CD4-positive, alpha-beta memory T cell (primary cell): Measurements from ENCODE around the gene ARHGAP1. TPM values are rescaled to one million over a fixed set of nuclear protein-coding genes. Genes with fewer than 3 reads are reported as not detected.
A peak's percentile ranks its signal among the peaks of the same experiment; 100 is the strongest.

Source experiments
- CTCF ChIA-PET: fragments of 350-600 bp; sonication (Branson Sonifier 250); formaldehyde crosslinking; loops from one replicate; lab custom pipeline; 2021; ENCODE audit warnings: inconsistent platforms; ENCODE audit not compliant: partially characterized antibody; lab: Charles Lee
- POLR2A ChIA-PET: fragments of 350-600 bp; sonication (Branson Sonifier 250); formaldehyde crosslinking; loops from one replicate; lab custom pipeline; 2021; ENCODE audit not compliant: partially characterized antibody; lab: Charles Lee
- DNase-seq, 5 donors: peaks; one replicate each; pipeline versions ENCODE4 v3.0.0 to v3.0.0-alpha.2; 2020 to 2022; ENCODE audit warnings: mixed read lengths in 1 of 5
- H3K27ac ChIP-seq: one replicate; pipeline ENCODE4 v1.7.0; 2013; ENCODE audit warnings: low read depth, low read length
- H3K27me3 ChIP-seq: 2 replicates; pipeline ENCODE4 v1.7.0; 2013; ENCODE audit warnings: mild to moderate bottlenecking, low read length, moderate library complexity; ENCODE audit not compliant: insufficient read depth
- H3K36me3 ChIP-seq: 2 replicates; pipeline ENCODE4 v1.7.0; 2013; ENCODE audit warnings: mild to moderate bottlenecking, low read length, moderate library complexity; ENCODE audit not compliant: insufficient read depth
- H3K4me1 ChIP-seq: 2 replicates; pipeline ENCODE4 v1.7.0; 2013; ENCODE audit warnings: mild to moderate bottlenecking, low read length, moderate library complexity; ENCODE audit not compliant: insufficient read depth
- H3K4me3 ChIP-seq, 2 donors: one replicate each; pipeline ENCODE4 v1.7.0; 2013; ENCODE audit warnings: low read length in 2 of 2, mild to moderate bottlenecking in 1 of 2
- H3K9me3 ChIP-seq, 2 donors: one replicate each; pipeline ENCODE4 v1.7.0; 2013; ENCODE audit warnings: low read length in 2 of 2, control low read depth in 1 of 2; ENCODE audit not compliant: control insufficient read depth in 1 of 2
- H3K27ac Mint-ChIP-seq, 7 donors: one replicate each; pipeline ENCODE4 v1.8.0; 2020 to 2021; ENCODE audit warnings: mixed read lengths in 7 of 7, mild to moderate bottlenecking in 6 of 7, inconsistent platforms in 3 of 7, moderate library complexity in 3 of 7
- H3K27me3 Mint-ChIP-seq, 2 donors: one replicate each; pipeline ENCODE4 v1.8.0; 2020 to 2021; ENCODE audit warnings: mixed read lengths in 2 of 2
- H3K36me3 Mint-ChIP-seq, 2 donors: one replicate each; pipeline ENCODE4 v1.8.0; 2020 to 2021; ENCODE audit warnings: mixed read lengths in 2 of 2, inconsistent platforms in 1 of 2, mild to moderate bottlenecking in 1 of 2
- H3K4me1 Mint-ChIP-seq, 4 donors: one replicate each; pipeline ENCODE4 v1.8.0; 2020 to 2021; ENCODE audit warnings: mixed read lengths in 4 of 4, mild to moderate bottlenecking in 1 of 4
- H3K4me3 Mint-ChIP-seq, 8 donors: one replicate each; pipeline ENCODE4 v1.8.0; 2020 to 2021; ENCODE audit warnings: mixed read lengths in 8 of 8, mild to moderate bottlenecking in 7 of 8, moderate library complexity in 6 of 8, inconsistent platforms in 3 of 8
- H3K9me3 Mint-ChIP-seq, 8 donors: one replicate each; pipeline ENCODE4 v1.8.0; 2020 to 2021; ENCODE audit warnings: mixed read lengths in 8 of 8, mild to moderate bottlenecking in 5 of 8, inconsistent platforms in 3 of 8, moderate library complexity in 1 of 8
- intact Hi-C: fragments of 100-400 bp; cut with micrococcal nuclease; formaldehyde crosslinking; loops from one replicate; pipeline ENCODE4 v1.15.1; 2023
- polyA plus RNA-seq, 2 donors: library from polyadenylated mRNA; unstranded; fragments of 300-500 nt; fragmentation: Illumina TruSeq; gene quantifications; one replicate each; pipeline ENCODE4 v1.2.3, GENCODE V29; 2021
- total RNA-seq, 2 experiments: library from RNA; stranded (reverse); gene quantifications; one replicate each; pipeline ENCODE4 v1.2.3, GENCODE V29; 2021

Gene ARHGAP1
- total RNA-seq (10 to 100 TPM; 61.3 to 72.2 TPM), polyA plus RNA-seq (10 to 100 TPM; 39.0 to 85.8 TPM)

DNA sequence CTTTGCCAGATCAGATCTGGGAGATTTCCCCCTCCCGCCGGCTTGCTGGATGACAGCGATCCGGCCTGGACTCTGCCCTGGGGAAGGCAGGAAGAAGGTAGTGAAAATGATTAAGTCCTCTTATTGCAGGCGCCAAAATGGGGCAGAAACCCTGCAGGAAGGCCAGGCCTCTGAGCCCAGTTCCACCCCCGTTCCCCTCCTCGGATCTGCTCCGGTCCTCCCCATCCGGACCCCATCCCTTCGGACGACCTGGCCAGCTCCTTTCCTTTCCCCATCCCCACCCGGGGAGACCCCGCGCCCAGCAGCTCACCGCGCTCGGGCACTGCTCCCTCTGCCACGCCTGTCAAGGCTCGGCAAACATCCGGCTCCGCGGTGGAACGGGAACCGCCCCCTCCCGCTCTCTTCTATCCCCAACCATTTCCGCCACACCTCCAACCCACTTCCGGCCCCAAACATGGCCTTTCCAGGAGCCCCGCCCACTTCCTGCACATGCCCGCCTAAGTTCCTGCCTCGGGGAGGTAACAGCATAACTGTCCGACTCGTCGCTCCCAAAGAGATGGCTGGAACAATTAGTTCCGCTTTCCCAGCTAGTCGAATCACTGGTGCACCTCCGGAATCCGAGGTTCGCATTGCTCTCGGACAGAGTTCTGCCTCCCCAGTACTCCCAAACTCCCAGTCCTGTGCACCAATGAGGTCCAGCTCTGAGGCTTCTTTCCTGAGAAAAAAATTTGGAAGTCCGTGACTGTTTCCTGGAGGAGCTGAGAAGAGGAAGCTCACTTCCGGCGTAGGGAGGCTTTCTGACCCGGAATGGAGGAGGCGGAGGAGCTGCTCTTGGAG is at the start of gene ARHGAP1, which contains the start of gene ZNF408:
ARHGAP1 (minus strand) TSS at position 379 of the 837 bp plus-strand sequence. CDS start 4,512 bp downstream, outside the sequence.
ZNF408 (plus strand) TSS at position 791 of the 837 bp plus-strand sequence; CDS start at position 808, 17 bp downstream.
- ChIA-PET POLR2A (interaction anchor here (0.6 to 4.6 kb wide), 19 partner anchors 9 to 878 kb away, joined by 3 to 85 read pairs (median 4); partner anchors contain the start of genes AMBRA1, ATG13, DDB2 and HARBI1), CTCF (interaction anchor here (1.2 to 7.5 kb wide), 6 partner anchors 16 to 107 kb away, joined by 3 to 61 read pairs (median 8); partner anchors contain the start of genes AMBRA1, ATG13 and HARBI1)
- peaks cover 66% of the 10 kb centered on the region for H3K4me1 ChIP-seq
- peaks cover 40% of the 10 kb centered on the region for H3K36me3 ChIP-seq
- Mint-ChIP-seq H3K36me3 (peaks cover 21 to 57% of the 10 kb centered on the region in 2 donors), H3K27ac (peak within 1 kb of the TSS; percentile 88 to 99 (median 96)), H3K4me1 (peaks cover 32 to 73% (median 48%) of the 10 kb centered on the region in 4 donors), H3K9me3 (peaks cover 0 to 3% (median 0%) of the 10 kb centered on the region in 8 donors), H3K27me3 (no peaks in the 10 kb centered on the region), H3K4me3 (peak within 1 kb of the TSS; percentile 92 to 100 (median 99))
- DNase-seq = peak; percentile 98 to 100 (median 99)
- no peaks in the 10 kb centered on the region for H3K27me3 ChIP-seq
- no peaks in the 10 kb centered on the region for H3K9me3 ChIP-seq
- peak within 1 kb of the TSS; percentile 86 for H3K27ac ChIP-seq
- H3K4me3 ChIP-seq = peak within 1 kb of the TSS; percentile 82 to 98
- intact Hi-C loops = loop anchor here (1.0 to 2.0 kb wide), 6 partner anchors 29 to 854 kb away; partner anchors contain the start of genes ACP2, ATG13, CKAP5 and CRY2

DNA sequence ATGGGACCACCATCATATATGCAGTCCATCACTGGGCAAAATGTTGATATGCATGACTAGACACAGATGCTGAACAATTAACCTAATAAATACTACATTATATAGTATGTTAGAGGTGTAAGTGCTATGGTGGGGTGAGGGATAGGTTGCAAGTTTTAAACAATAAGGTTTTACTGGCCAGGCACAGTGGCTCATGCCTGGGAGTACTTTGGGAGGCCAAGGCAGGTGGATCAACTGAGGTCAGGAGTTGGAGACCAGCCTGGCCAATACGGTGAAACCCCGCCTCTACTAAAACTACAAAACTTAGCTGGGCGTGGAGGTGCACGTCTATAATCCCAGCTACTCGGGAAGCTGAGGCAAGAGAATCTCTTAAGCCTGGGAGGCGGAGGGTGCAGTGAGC is 46.7 kb upstream of the ARHGAP1 start:
- Mint-ChIP-seq H3K4me1 (no peaks in the 10 kb centered on the region), H3K9me3 (no peaks in the 10 kb centered on the region), H3K4me3 (no peak overlapping the region), H3K36me3 (peaks cover 67 to 85% of the 10 kb centered on the region in 2 donors), H3K27me3 (no peaks in the 10 kb centered on the region), H3K27ac (peak overlapping the region in 1 of 7 donors; percentile 7)
- Histone ChIP-seq H3K4me3 (no peak overlapping the region), H3K9me3 (no peaks in the 10 kb centered on the region), H3K27ac (no peak overlapping the region), H3K4me1 (no peaks in the 10 kb centered on the region), H3K36me3 (peaks cover 52% of the 10 kb centered on the region), H3K27me3 (no peaks in the 10 kb centered on the region)
- ChIA-PET CTCF (no interaction called here), POLR2A (no interaction called here)
- no peak for DNase-seq
- intact Hi-C loops = no loop called here

DNA sequence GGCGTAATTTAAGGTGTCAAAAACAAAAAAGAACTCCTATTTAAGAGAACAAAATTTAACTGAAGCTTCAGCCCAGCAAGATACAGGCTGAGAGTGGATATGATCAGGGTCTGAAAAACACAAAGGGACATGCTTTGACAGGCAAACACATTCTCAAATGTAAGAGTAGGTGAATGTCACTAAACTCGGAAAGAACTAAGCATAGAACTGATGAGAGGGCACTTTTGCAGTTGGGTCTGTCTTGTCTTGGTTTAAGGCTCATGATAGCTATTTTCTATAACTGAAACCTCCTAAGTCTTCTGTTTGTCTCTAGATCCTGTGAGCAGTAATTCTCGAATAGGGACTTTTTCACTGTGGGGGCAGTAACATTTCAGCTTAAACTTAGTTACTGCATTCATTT is 45.6 kb upstream of the ARHGAP1 start:
- H3K4me3 ChIP-seq = no peak overlapping the region
- intact Hi-C loops = no loop called here

DNA sequence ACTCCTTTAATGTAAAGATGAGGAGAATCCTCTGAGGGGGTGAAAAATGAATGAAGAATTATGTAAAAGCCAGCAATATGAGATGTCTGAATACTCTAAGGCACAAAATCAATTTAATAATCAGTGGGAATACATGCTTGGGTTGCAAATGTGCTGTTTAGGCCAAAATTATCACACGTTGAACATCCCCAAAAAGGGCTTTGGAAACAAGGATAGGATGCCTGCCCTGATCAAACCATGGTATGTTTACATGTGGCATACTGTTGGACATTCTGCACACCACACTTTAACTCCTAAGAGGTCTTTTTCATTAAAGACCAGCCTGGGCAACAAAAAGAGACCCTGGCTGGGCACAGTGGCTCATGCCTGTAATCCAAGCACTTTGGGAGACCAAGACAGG is 44.9 kb upstream of the ARHGAP1 start:
- no peak overlapping the region for H3K4me3 ChIP-seq
- peaks cover 38% of the 10 kb centered on the region for H3K36me3 ChIP-seq
- H3K27me3 ChIP-seq = no peaks in the 10 kb centered on the region
- POLR2A ChIA-PET = no interaction called here
- CTCF ChIA-PET = no interaction called here
- Mint-ChIP-seq H3K4me3 (no peak overlapping the region), H3K27me3 (no peaks in the 10 kb centered on the region), H3K27ac (peak overlapping the region in 1 of 7 donors; percentile 63), H3K9me3 (no peaks in the 10 kb centered on the region), H3K4me1 (no peaks in the 10 kb centered on the region), H3K36me3 (peaks cover 60 to 78% of the 10 kb centered on the region in 2 donors)
- DNase-seq = no peak
- H3K9me3 ChIP-seq = no peaks in the 10 kb centered on the region
- H3K4me1 ChIP-seq = no peaks in the 10 kb centered on the region
- intact Hi-C loops = no loop called here
- H3K27ac ChIP-seq = no peak overlapping the region

More for the DNA sequence above, 45.6 kb upstream of the ARHGAP1 start:
- Histone ChIP-seq H3K27me3 (no peaks in the 10 kb centered on the region), H3K4me1 (no peaks in the 10 kb centered on the region), H3K36me3 (peaks cover 45% of the 10 kb centered on the region), H3K27ac (no peak overlapping the region), H3K9me3 (no peaks in the 10 kb centered on the region)
- Mint-ChIP-seq H3K27ac (no peak overlapping the region), H3K9me3 (no peaks in the 10 kb centered on the region), H3K4me1 (no peaks in the 10 kb centered on the region), H3K27me3 (no peaks in the 10 kb centered on the region), H3K4me3 (no peak overlapping the region), H3K36me3 (peaks cover 67 to 84% of the 10 kb centered on the region in 2 donors)
- DNase-seq = no peak
- CTCF ChIA-PET = no interaction called here
- POLR2A ChIA-PET = no interaction called here

DNA sequence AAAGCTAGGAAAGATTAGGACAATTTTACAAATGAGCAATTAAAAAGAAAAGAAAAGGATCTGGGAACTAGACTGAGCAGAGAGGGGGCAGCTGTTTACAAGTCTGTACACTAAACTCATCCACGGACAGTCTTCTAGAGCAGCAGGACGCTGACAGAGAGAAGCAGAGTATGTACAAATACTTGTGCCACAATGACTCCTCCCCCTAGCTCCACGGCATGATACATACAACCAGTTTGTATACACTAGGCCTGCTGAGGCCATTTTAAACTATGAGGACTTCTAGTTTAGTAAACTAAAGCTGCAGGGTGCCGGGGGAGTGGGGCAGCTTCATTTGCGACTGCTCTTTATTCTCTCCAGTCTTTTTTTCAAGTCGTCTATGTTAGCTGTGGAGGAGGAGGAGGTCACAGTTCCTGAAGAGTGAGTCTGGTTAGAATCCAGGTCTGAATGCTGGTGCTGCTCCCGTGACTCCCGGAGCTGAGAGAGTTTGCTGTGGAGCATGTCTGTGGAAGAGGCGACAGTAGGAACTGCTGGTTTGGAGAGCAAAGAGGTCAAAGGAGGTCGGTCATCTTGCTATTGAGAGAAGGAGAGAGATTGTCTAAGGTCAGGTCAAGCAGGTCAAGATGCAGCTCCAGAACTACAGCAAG is 43.4 kb upstream of the ARHGAP1 start:
- H3K9me3 Mint-ChIP-seq = no peaks in the 10 kb centered on the region
- CTCF ChIA-PET = interaction anchor here (1.0 kb wide), 1 partner anchor 104 kb away, joined by 3 read pairs; no protein-coding TSS in a partner anchor
- H3K36me3 Mint-ChIP-seq = peaks cover 50 to 70% of the 10 kb centered on the region in 2 donors
- H3K4me1 Mint-ChIP-seq = no peaks in the 10 kb centered on the region
- H3K36me3 ChIP-seq = peaks cover 30% of the 10 kb centered on the region
- H3K27me3 ChIP-seq = no peaks in the 10 kb centered on the region
- H3K4me3 Mint-ChIP-seq = no peak overlapping the region
- no peaks in the 10 kb centered on the region for H3K4me1 ChIP-seq
- peak overlapping the region in 3 of 7 donors; percentile 1 to 52 (median 13) for H3K27ac Mint-ChIP-seq
- POLR2A ChIA-PET = interaction anchor here (1.0 kb wide), 1 partner anchor 14 kb away, joined by 3 read pairs; no protein-coding TSS in a partner anchor
- H3K9me3 ChIP-seq = no peaks in the 10 kb centered on the region
- intact Hi-C loops = no loop called here
- H3K4me3 ChIP-seq = no peak overlapping the region
- H3K27me3 Mint-ChIP-seq = no peaks in the 10 kb centered on the region
- no peak for DNase-seq
- no peak overlapping the region for H3K27ac ChIP-seq

DNA sequence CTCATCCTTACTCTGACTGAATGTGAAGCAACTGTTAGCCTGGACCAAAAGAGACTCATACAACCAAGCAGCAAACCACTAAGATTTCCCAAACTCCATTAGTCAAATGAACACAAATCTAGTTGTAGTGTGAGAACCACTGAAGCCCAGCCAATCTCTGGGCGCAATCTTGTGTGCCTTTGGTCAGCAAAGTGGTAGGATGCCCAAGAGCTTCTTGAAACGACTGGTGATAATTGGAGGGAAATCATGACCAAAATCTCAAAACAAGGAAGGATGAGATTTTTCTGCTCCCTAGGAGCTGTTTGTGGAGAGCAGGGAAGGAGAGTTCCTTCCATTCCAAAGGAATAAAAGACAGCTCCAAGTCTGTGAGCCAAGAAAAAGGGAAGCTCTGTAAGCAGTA is 42.6 kb upstream of the ARHGAP1 start:
- no peaks in the 10 kb centered on the region for H3K27me3 Mint-ChIP-seq
- intact Hi-C loops = no loop called here
- H3K36me3 Mint-ChIP-seq = peaks cover 46 to 67% of the 10 kb centered on the region in 2 donors
- Histone ChIP-seq H3K9me3 (no peaks in the 10 kb centered on the region), H3K4me3 (no peak overlapping the region), H3K27me3 (no peaks in the 10 kb centered on the region), H3K36me3 (peaks cover 30% of the 10 kb centered on the region), H3K4me1 (no peaks in the 10 kb centered on the region), H3K27ac (no peak overlapping the region)
- peak overlapping the region in 1 of 7 donors; percentile 25 for H3K27ac Mint-ChIP-seq
- H3K4me3 Mint-ChIP-seq = no peak overlapping the region
- CTCF ChIA-PET = interaction anchor here (1.0 kb wide), 1 partner anchor 105 kb away, joined by 3 read pairs; no protein-coding TSS in a partner anchor
- DNase-seq = no peak
- H3K9me3 Mint-ChIP-seq = no peaks in the 10 kb centered on the region
- POLR2A ChIA-PET = interaction anchor here (1.0 kb wide), 1 partner anchor 14 kb away, joined by 3 read pairs; no protein-coding TSS in a partner anchor
- no peaks in the 10 kb centered on the region for H3K4me1 Mint-ChIP-seq
